H1 (cell line): ENCODE measurements around the gene COPS9.

Experiments
- CTCF ChIP-seq, 3 experiments: IDR thresholded peaks; 1 replicate in 2 of 3; 2 replicates in 1 of 3; pipeline versions ENCODE4 v1.5.1 to v1.6.1; 2011; ENCODE audit warnings: low read length in 3 of 3, mild to moderate bottlenecking in 3 of 3, inconsistent platforms in 2 of 3, low read depth in 1 of 3, moderate library complexity in 1 of 3; ENCODE audit not compliant: insufficient read depth in 1 of 3; ENCODE audit errors: control extremely low read depth in 1 of 3
- JUN ChIP-seq: IDR thresholded peaks from 2 replicates; pipeline ENCODE4 v1.6.1; 2011; ENCODE audit warnings: low read depth, mild to moderate bottlenecking, improper control_type of control experiment, low read length
- MAX ChIP-seq: IDR thresholded peaks from 2 replicates; pipeline ENCODE4 v1.6.1; 2012; ENCODE audit warnings: inconsistent platforms

GRCh38 chr2:240170354-240170735 lies 34.2 kb upstream of the COPS9 start:
- TF ChIP-seq JUN (no peak), CTCF (IDR thresholded peaks at IDR 0.05; ENCODE audit: control extremely low read depth in 1 of 3, insufficient read depth in 1 of 3, low read depth in 1 of 3, low read length in 3 of 3) (no peak), MAX (no peak)
